T-helper 1 cell treated with Interleukin-12 subunit alpha and Interleukin-12 subunit beta and Interleukin-4 antibody, amounts not matched to agents 30 μg/mL and 1 μg/mL, for 36 hours (primary cell): ENCODE data around the gene LHFPL6.

Experiments
- H3K27ac Mint-ChIP-seq: one replicate; pipeline ENCODE4 v1.8.0; 2021; ENCODE audit warnings: mild to moderate bottlenecking, mixed read lengths
- H3K27me3 Mint-ChIP-seq: one replicate; pipeline ENCODE4 v1.8.0; 2021; ENCODE audit warnings: low read depth, mixed read lengths
- H3K36me3 Mint-ChIP-seq: one replicate; pipeline ENCODE4 v1.8.0; 2021; ENCODE audit warnings: low read depth, mixed read lengths
- H3K4me1 Mint-ChIP-seq: one replicate; pipeline ENCODE4 v1.8.0; 2021; ENCODE audit warnings: low read depth, mixed read lengths
- H3K4me3 Mint-ChIP-seq: one replicate; pipeline ENCODE4 v1.8.0; 2021; ENCODE audit warnings: mild to moderate bottlenecking, moderate library complexity, mixed read lengths
- H3K9me3 Mint-ChIP-seq: one replicate; pipeline ENCODE4 v1.8.0; 2021; ENCODE audit warnings: mixed read lengths

LHFPL6 gene

DNA sequence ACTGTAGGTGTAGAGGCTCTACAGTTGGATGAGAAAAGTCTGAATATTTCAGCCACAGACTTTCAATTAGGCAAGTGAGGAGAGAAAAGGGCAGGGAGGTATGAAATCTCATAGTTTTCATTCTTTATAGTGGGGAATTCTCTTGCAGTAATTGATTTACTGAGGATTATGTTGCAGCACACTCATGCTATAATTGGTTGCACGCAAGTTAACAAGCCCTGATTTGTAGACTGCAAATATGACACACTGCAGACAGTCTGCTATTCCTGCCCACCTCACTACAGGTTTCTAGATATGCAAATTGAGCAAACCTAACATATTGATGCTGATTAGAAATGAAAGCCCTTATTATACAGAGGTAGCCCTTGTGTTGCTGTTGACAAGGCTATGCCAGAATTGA is 139.4 kb downstream of the LHFPL6 start:
- no peaks in the 10 kb centered on the region for H3K27me3 Mint-ChIP-seq
- H3K36me3 Mint-ChIP-seq: no peaks in the 10 kb centered on the region
- H3K9me3 Mint-ChIP-seq: no peaks in the 10 kb centered on the region
- H3K27ac Mint-ChIP-seq: no peak overlapping the region
- H3K4me1 Mint-ChIP-seq: no peaks in the 10 kb centered on the region
- no peak overlapping the region for H3K4me3 Mint-ChIP-seq

DNA sequence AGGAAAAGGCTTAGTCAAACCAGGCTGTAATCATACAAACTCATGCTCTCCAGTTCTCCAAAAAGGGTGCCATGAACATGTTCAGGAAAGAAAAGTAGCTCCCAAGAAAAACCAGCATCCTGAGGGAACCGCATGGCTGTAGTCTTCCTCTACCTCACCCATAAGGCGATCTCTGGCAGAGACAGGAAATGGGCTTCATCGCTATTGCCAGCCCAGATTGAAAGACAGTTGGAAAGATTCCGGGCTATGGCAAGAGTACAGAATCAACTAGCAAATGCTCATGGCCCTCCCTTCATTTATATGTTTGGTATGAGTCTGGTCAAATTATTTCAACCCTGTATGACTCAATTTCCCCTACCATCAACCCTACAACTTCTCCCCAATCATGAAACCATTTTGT is 140.1 kb downstream of the LHFPL6 start:
- no peak overlapping the region for H3K4me3 Mint-ChIP-seq
- no peak overlapping the region for H3K27ac Mint-ChIP-seq
- H3K36me3 Mint-ChIP-seq: no peaks in the 10 kb centered on the region
- H3K4me1 Mint-ChIP-seq: no peaks in the 10 kb centered on the region
- no peaks in the 10 kb centered on the region for H3K27me3 Mint-ChIP-seq
- H3K9me3 Mint-ChIP-seq: no peaks in the 10 kb centered on the region

DNA sequence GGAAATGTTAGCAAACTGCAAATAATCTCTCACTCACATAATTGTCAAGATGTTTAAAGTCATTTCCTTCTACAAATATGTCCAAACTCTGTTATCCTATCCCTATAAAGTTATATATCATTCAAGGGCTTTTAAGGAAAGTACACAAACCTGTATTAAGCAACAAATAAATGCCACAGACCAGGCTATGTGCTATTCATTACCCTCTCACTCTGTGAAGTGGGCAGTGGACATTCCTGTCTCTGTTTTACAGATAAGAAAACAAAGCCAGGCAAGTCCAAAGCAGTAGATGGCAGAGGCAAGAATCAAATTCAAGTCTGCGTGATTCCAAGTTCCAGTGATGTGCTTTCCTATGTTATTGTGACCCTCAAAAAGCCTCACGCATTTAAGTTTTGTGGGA is 140.6 kb downstream of the LHFPL6 start:
- Mint-ChIP-seq H3K4me1 (no peaks in the 10 kb centered on the region), H3K27ac (no peak overlapping the region), H3K36me3 (no peaks in the 10 kb centered on the region), H3K27me3 (no peaks in the 10 kb centered on the region), H3K4me3 (no peak overlapping the region), H3K9me3 (no peaks in the 10 kb centered on the region)

DNA sequence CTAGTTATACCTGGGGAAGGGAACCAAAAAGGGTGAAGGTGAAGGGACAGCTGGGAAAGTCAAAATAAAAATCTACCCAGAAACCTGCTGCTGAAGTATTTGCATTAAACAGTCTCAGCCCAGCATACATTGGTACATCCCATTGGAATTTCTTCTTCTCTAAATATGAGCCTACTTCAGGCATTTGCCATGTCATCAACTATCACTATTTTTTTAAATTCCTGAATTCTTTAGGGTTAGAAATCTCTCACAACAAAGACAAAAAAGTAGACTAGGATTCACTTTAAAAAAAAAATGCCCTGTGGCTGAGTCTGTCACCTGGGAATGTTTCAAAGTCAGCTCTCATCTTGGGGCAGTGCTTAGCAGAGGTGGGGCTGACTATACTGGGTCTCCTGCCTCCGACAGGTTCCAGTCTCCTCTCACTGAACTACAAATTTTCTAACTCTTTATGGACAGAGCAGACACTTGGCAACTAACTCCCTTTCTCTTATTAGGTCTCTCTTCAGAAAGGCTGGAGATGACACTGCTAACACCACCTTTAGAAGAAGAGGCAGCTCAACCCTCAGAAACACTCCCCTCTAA is 141.2 kb downstream of the LHFPL6 start:
- Mint-ChIP-seq H3K4me3 (no peak overlapping the region), H3K4me1 (no peaks in the 10 kb centered on the region), H3K27me3 (no peaks in the 10 kb centered on the region), H3K27ac (no peak overlapping the region), H3K36me3 (no peaks in the 10 kb centered on the region), H3K9me3 (peaks cover 4% of the 10 kb centered on the region)

DNA sequence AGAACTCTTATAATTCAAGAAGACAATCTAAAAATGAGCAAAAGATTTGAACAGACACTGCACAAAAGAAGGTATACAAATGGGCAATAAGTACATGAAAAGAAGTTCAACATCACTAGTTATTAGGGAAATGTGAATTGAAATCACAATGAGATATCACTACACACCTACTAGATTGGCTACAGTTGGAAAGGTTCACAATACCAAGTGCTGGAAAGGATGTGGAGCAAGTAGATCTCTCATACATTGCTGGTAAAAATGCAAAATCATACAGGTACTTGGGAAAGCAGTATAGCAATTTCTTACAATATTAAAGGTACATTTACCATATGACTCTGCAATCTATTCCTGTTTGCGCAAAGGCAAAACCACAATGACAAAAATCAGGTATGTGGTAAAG is 145.7 kb downstream of the LHFPL6 start:
- Mint-ChIP-seq H3K4me3 (no peak overlapping the region), H3K27me3 (peaks cover 6% of the 10 kb centered on the region), H3K36me3 (no peaks in the 10 kb centered on the region), H3K4me1 (no peaks in the 10 kb centered on the region), H3K27ac (no peak overlapping the region), H3K9me3 (peaks cover 4% of the 10 kb centered on the region)

DNA sequence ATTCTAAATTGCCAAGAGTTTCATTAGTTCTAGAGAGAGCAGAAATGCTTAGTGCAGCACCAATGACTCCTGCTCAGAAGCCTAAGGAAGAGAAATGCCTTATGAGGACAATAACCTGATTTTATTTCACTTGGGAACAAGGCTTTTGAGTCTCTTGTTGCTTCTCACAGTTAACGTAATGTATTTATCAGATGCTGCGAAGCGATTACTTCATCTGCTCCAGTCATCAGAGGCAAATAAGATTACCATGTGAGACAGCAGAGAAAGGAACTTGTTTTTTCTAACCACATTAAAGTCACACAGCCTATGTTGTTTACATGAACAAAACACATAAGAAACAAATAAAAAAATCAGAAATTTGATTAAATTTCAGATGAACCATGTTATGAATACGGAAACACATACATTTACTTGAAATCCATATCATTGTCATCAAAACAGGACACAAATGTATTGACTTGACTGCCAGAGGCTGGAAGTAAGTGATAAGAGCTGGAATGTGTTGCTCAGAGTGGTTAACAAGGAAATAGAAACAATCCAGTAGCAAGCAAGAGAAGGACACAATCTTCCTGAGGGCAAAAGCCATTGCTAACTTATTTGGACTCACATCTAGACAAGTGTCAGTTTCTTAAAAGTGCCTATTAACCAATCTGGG is 147.3 kb downstream of the LHFPL6 start:
- H3K27me3 Mint-ChIP-seq: peaks cover 10% of the 10 kb centered on the region
- no peaks in the 10 kb centered on the region for H3K4me1 Mint-ChIP-seq
- H3K27ac Mint-ChIP-seq: no peak overlapping the region
- no peaks in the 10 kb centered on the region for H3K36me3 Mint-ChIP-seq
- H3K4me3 Mint-ChIP-seq: no peak overlapping the region
- H3K9me3 Mint-ChIP-seq: peaks cover 4% of the 10 kb centered on the region

DNA sequence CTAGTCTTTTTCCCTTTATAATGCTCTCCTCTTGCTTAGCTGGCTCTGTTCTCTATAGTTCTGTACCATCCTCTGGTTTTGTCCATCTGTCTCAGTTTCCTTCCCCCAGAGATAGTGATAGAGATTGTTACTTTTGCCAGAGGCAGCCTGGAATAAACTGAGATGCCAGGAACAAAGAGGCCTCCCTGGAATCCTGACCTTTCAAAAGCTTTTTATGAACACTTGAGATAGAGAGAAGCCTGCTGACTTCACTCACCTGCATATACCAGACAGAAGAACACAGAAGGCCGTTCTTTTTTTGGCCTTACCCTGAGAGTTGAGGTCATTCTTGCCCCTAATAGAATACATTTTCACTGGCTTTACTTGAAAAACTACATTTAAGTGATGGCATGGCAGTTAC is 150.2 kb downstream of the LHFPL6 start:
- Mint-ChIP-seq H3K4me3 (no peak overlapping the region), H3K36me3 (no peaks in the 10 kb centered on the region), H3K4me1 (no peaks in the 10 kb centered on the region), H3K9me3 (peaks cover 4% of the 10 kb centered on the region), H3K27ac (no peak overlapping the region), H3K27me3 (peaks cover 14% of the 10 kb centered on the region)

DNA sequence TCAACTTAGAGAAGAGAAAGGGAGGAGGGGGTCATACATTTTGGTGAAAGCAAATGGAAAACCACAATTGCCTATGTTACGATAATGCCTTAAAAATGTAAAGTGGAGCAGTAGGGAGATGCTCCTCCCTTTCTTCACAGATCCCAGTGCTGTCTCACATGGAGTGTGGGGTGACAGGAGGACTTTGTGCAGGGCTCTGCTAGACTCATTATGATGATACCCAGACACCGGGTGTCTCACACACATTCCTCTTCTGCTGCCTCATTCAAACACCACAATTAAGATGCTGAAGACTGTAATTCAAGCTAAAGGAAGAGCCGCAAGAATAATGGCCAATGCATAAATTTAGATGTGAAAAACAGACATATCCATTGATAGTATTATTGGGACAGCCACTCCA is 150.6 kb downstream of the LHFPL6 start:
- Mint-ChIP-seq H3K9me3 (peaks cover 4% of the 10 kb centered on the region), H3K4me1 (no peaks in the 10 kb centered on the region), H3K27ac (no peak overlapping the region), H3K27me3 (peaks cover 14% of the 10 kb centered on the region), H3K4me3 (no peak overlapping the region), H3K36me3 (no peaks in the 10 kb centered on the region)

DNA sequence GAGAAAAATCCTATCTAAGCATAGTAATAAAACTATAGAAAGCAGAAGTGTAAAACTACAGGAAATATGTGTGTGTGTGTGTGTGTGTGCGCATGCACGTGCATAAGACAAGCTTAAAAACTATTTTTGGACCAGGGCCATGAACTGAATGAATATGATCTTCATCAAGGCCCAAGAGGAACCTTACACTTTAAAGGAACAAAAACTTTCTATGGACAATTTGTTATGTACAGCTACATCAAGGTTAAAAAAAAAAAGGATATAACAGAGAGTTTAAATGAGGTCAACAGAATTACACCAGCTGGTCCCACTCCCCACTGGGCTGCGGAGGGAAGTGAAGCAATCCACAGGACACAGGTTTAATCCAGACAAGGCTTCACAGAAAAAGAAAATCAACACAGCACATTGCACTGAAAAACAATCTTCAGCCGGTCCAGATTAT is 151.1 kb downstream of the LHFPL6 start:
- Mint-ChIP-seq H3K27me3 (peaks cover 14% of the 10 kb centered on the region), H3K36me3 (no peaks in the 10 kb centered on the region), H3K9me3 (no peaks in the 10 kb centered on the region), H3K4me3 (no peak overlapping the region), H3K27ac (no peak overlapping the region), H3K4me1 (no peaks in the 10 kb centered on the region)

DNA sequence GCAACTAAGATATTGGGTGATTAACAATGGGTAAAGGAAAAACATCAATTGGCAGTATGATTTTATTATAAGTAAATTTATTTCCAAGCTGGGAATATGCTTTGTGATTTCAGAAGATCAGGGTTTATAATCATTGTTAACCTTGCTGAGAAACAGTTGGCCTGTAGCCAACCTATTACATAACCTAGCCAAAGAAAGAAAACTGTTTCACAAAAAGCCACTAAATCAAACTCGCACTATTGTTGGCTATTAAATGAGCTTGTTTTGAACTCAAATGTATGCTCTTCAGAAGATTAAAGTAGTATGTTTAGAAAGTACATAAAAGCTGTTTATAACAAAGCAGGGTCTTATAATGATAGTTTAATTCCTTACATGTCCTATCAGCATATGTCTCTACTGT is 151.7 kb downstream of the LHFPL6 start:
- no peaks in the 10 kb centered on the region for H3K9me3 Mint-ChIP-seq
- no peaks in the 10 kb centered on the region for H3K36me3 Mint-ChIP-seq
- no peak overlapping the region for H3K27ac Mint-ChIP-seq
- peaks cover 14% of the 10 kb centered on the region for H3K27me3 Mint-ChIP-seq
- no peak overlapping the region for H3K4me3 Mint-ChIP-seq
- no peaks in the 10 kb centered on the region for H3K4me1 Mint-ChIP-seq

DNA sequence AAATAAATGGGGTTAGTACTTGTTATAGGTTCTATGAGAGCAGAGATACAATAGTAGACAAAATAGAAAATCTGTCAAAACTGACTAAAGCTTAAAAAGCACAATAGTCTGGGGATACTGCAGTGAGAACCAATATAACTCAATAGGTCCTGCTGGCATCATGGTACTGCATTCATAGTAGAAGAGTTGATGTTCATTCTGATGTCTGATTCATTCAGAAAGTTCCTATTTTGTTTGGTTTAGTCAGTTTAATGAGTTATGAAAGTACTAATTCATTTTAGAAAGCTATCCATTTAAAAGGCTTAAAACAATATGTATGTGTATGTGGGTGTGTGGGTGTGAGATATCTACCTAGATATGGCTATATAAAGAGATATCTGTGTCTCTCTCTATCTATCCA is 152.8 kb downstream of the LHFPL6 start:
- no peaks in the 10 kb centered on the region for H3K36me3 Mint-ChIP-seq
- H3K27ac Mint-ChIP-seq: no peak overlapping the region
- H3K4me3 Mint-ChIP-seq: no peak overlapping the region
- H3K27me3 Mint-ChIP-seq: peaks cover 14% of the 10 kb centered on the region
- H3K4me1 Mint-ChIP-seq: no peaks in the 10 kb centered on the region
- H3K9me3 Mint-ChIP-seq: no peaks in the 10 kb centered on the region

DNA sequence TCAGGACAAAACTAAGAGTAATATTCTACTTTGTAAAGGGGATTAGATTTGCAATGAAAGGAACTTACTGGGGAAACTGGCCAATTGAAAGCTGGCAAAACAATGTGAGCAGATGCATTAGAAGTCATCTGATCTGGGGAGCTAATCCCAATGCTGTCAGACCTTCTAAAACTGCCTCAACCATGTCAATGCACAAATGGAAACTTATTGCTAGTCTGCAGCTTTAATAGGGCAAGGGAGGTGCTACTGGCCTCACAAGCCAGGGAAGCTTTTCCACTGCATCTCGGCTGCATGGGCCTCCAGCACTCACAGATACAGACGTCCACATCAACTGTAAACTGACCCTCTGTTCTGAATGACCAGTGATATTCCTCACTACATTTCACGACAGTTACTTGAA is 154.2 kb downstream of the LHFPL6 start:
- no peaks in the 10 kb centered on the region for H3K4me1 Mint-ChIP-seq
- no peak overlapping the region for H3K27ac Mint-ChIP-seq
- no peak overlapping the region for H3K4me3 Mint-ChIP-seq
- peaks cover 14% of the 10 kb centered on the region for H3K27me3 Mint-ChIP-seq
- no peaks in the 10 kb centered on the region for H3K9me3 Mint-ChIP-seq
- no peaks in the 10 kb centered on the region for H3K36me3 Mint-ChIP-seq

DNA sequence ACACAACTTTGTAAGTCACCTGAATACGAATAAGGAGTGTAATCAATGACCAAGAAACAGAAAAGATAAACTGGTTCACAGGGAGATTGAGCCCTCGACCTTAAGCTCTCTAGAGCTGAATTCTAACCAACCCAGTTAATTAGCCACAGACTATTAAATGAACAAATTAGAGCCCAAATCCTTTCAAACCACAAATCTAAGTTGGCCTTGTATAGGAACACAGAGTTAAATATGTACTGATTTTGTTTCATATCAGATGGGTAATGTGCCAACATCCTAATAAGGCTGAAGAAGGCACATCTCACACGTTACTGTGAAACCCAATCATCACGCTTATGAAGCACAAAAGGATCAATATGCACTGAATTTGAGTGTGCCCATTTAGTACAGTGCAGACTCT is 156.1 kb downstream of the LHFPL6 start:
- Mint-ChIP-seq H3K4me3 (no peak overlapping the region), H3K36me3 (no peaks in the 10 kb centered on the region), H3K9me3 (no peaks in the 10 kb centered on the region), H3K27ac (no peak overlapping the region), H3K27me3 (peaks cover 4% of the 10 kb centered on the region), H3K4me1 (no peaks in the 10 kb centered on the region)

DNA sequence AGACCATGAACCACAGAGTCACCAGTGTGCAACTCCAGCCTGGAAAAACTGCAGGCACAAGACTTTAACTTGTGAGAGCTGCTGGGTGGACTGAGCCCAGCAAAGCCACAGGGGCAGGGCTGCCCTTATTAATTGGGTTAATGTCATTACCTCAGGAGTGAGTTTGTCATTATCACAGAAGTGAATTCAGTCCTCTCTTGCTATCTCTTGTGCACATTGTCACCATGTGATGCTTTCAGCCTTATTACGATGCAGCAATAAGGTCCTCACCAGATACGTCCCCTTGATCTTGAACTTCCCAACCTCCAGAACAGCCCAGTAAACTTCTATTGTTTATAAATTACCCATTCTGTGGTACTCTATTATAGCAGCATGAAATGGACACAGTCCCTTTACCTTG is 158.1 kb downstream of the LHFPL6 start:
- H3K4me3 Mint-ChIP-seq: no peak overlapping the region
- H3K27me3 Mint-ChIP-seq: peaks cover 2% of the 10 kb centered on the region
- no peak overlapping the region for H3K27ac Mint-ChIP-seq
- H3K9me3 Mint-ChIP-seq: no peaks in the 10 kb centered on the region
- H3K4me1 Mint-ChIP-seq: no peaks in the 10 kb centered on the region
- H3K36me3 Mint-ChIP-seq: no peaks in the 10 kb centered on the region

DNA sequence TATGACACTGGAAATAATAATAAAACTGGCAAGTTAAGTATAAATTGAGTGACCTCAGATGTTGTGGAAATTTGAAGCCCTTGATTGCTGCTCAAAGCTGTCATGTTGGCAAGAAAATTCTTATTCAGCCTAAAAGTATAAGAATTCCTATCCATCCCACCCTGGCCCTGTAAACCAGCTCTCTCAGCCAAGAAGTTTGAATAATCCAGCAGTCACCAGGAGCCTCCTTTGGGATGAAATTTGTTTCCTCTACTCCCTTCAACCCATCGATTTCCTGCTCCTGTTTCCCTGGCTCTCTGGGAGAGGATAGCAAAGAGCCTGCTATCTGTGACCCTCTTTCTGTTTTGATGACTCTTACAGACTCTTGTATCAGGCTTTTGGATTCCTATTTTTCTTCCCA is 169.3 kb downstream of the LHFPL6 start:
- no peak overlapping the region for H3K4me3 Mint-ChIP-seq
- H3K27me3 Mint-ChIP-seq: peaks cover 6% of the 10 kb centered on the region
- H3K27ac Mint-ChIP-seq: no peak overlapping the region
- H3K4me1 Mint-ChIP-seq: no peaks in the 10 kb centered on the region
- H3K9me3 Mint-ChIP-seq: no peaks in the 10 kb centered on the region
- H3K36me3 Mint-ChIP-seq: no peaks in the 10 kb centered on the region

DNA sequence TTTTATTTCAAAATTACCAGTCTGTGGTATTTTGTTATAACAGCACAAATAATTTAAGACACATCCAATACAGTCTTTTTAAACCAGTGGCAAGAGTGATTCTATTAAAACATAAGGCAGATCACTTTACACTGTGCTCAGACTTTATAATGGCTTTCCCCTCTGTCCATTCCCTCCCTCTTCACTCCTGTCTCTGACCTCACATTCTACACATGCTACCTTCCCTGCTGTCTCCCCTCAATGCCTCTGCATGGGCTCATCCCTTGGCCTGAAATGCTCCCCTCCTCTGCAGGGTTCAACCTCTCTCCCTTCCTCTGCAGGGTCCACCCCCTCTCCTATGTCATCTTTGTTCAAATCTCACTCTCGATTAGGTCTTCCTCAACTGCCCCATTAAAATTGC is 170.8 kb downstream of the LHFPL6 start:
- Mint-ChIP-seq H3K4me1 (no peaks in the 10 kb centered on the region), H3K36me3 (no peaks in the 10 kb centered on the region), H3K9me3 (no peaks in the 10 kb centered on the region), H3K27me3 (peaks cover 10% of the 10 kb centered on the region), H3K4me3 (no peak overlapping the region), H3K27ac (no peak overlapping the region)
